ENCODE measurements around the gene ACOD1. TPM values are rescaled to one million over a fixed set of nuclear protein-coding genes. Genes with fewer than 3 reads are reported as not detected.

The ACOD1 gene
- total RNA-seq, 1 experiment from 2014 or later, result not detected

GRCh38 chr13:76975863-76976262 lies 27.6 kb downstream of the ACOD1 start:
- Histone ChIP-seq H3K4me1 (ENCODE audit: insufficient read depth, low read length) (no peaks in the 10 kb centered on the region), H3K9me2 (replicated peaks; ENCODE audit: low read length) (no peaks in the 10 kb centered on the region), H3K27me3 (ENCODE audit: low read length) (no peaks in the 10 kb centered on the region), H3F3A (ENCODE audit: low read length, unreplicated experiment) (no peaks in the 10 kb centered on the region), H3K36me3 (ENCODE audit: low read depth, low read length) (no peaks in the 10 kb centered on the region), H3K9me3 (ENCODE audit: low read length) (no peaks in the 10 kb centered on the region), H3K9ac (ENCODE audit: low read length) (no peak overlapping the region), H3K27ac (ENCODE audit: low read length) (no peak overlapping the region), H2AFZ (ENCODE audit: low read length) (no peak overlapping the region), H3K79me2 (ENCODE audit: low read length) (no peaks in the 10 kb centered on the region), H3K4me2 (ENCODE audit: low read length) (no peak overlapping the region), H3K4me3 (ENCODE audit: low read length) (no peak overlapping the region), H4K20me1 (ENCODE audit: low read length) (no peaks in the 10 kb centered on the region)
- intact Hi-C loops (cut with micrococcal nuclease), result no loop called here
- TF ChIP-seq CTCF (conservative IDR thresholded peaks at IDR 0.05; ENCODE audit: low read depth, low read length) (no peak), EZH2 (IDR thresholded peaks at IDR 0.05; ENCODE audit: low read length, unreplicated experiment) (no peak), EZH2phosphoT487 (IDR thresholded peaks at IDR 0.05; ENCODE audit: borderline replicate concordance, low read length) (no peak)
- ChIA-PET CTCF (no interaction called here), POLR2A (ENCODE audit: unreplicated experiment) (no interaction called here)
- no TSS peak for BruUV-seq (replicated peaks)
- ATAC-seq, result no peak
- DNase-seq, result no peak

- ChIA-PET CTCF (no interaction called here), POLR2A (ENCODE audit: unreplicated experiment) (interaction anchor here (0.6 kb wide), 1 partner anchor 154 kb away, joined by 3 read pairs; no protein-coding TSS in a partner anchor)
- Histone ChIP-seq H3K36me3 (ENCODE audit: low read depth, low read length) (no peaks in the 10 kb centered on the region), H3K4me2 (ENCODE audit: low read length) (no peak overlapping the region), H3K4me3 (ENCODE audit: low read length) (no peak overlapping the region), H3F3A (ENCODE audit: low read length, unreplicated experiment) (no peaks in the 10 kb centered on the region), H3K27me3 (ENCODE audit: low read length) (no peaks in the 10 kb centered on the region), H3K4me1 (ENCODE audit: insufficient read depth, low read length) (no peaks in the 10 kb centered on the region), H4K20me1 (ENCODE audit: low read length) (no peaks in the 10 kb centered on the region), H3K79me2 (ENCODE audit: low read length) (no peaks in the 10 kb centered on the region), H2AFZ (ENCODE audit: low read length) (no peak overlapping the region), H3K9me3 (ENCODE audit: low read length) (no peaks in the 10 kb centered on the region), H3K9ac (ENCODE audit: low read length) (no peak overlapping the region), H3K27ac (ENCODE audit: low read length) (no peak overlapping the region), H3K9me2 (replicated peaks; ENCODE audit: low read length) (no peaks in the 10 kb centered on the region)
- DNase-seq (no peak), ATAC-seq (no peak)
- intact Hi-C loops (cut with micrococcal nuclease), result no loop called here
- TF ChIP-seq CTCF (conservative IDR thresholded peaks at IDR 0.05; ENCODE audit: low read depth, low read length) (no peak), EZH2phosphoT487 (IDR thresholded peaks at IDR 0.05; ENCODE audit: borderline replicate concordance, low read length) (no peak), EZH2 (IDR thresholded peaks at IDR 0.05; ENCODE audit: low read length, unreplicated experiment) (no peak)
- no TSS peak for BruUV-seq (replicated peaks)
These were observed 28.2 kb downstream of the ACOD1 start for GRCh38 chr13:76976490-76976889.

- BruUV-seq (replicated peaks), result no TSS peak
- H3K9me2 ChIP-seq (replicated peaks; ENCODE audit: low read length), result no peaks in the 10 kb centered on the region
- CTCF ChIA-PET, result no interaction called here
- no peaks in the 10 kb centered on the region for H3K9me3 ChIP-seq (ENCODE audit: low read length)
- H3K79me2 ChIP-seq (ENCODE audit: low read length), result no peaks in the 10 kb centered on the region
- intact Hi-C loops (cut with micrococcal nuclease), result no loop called here
- no peaks in the 10 kb centered on the region for H4K20me1 ChIP-seq (ENCODE audit: low read length)
- H3K36me3 ChIP-seq (ENCODE audit: low read depth, low read length), result no peaks in the 10 kb centered on the region
- H3K4me1 ChIP-seq (ENCODE audit: insufficient read depth, low read length), result no peaks in the 10 kb centered on the region
- TF ChIP-seq EZH2 (IDR thresholded peaks at IDR 0.05; ENCODE audit: low read length, unreplicated experiment) (no peak), EZH2phosphoT487 (IDR thresholded peaks at IDR 0.05; ENCODE audit: borderline replicate concordance, low read length) (no peak), CTCF (conservative IDR thresholded peaks at IDR 0.05; ENCODE audit: low read depth, low read length) (no peak)
- no peak overlapping the region for H3K4me3 ChIP-seq (ENCODE audit: low read length)
- H3K27ac ChIP-seq (ENCODE audit: low read length), result no peak overlapping the region
- H3K27me3 ChIP-seq (ENCODE audit: low read length), result no peaks in the 10 kb centered on the region
- ATAC-seq (no peak), DNase-seq (no peak)
- POLR2A ChIA-PET (ENCODE audit: unreplicated experiment), result interaction anchor here (0.6 kb wide), 1 partner anchor 154 kb away, joined by 3 read pairs; no protein-coding TSS in a partner anchor
- H2AFZ ChIP-seq (ENCODE audit: low read length), result no peak overlapping the region
- H3K4me2 ChIP-seq (ENCODE audit: low read length), result no peak overlapping the region
- H3K9ac ChIP-seq (ENCODE audit: low read length), result no peak overlapping the region
- no peaks in the 10 kb centered on the region for H3F3A ChIP-seq (ENCODE audit: low read length, unreplicated experiment)
These were observed 28.6 kb downstream of the ACOD1 start for GRCh38 chr13:76976929-76977328.
